IPS-15b (cell line): ENCODE results near the gene FAM151A.

ENCODE experiments used
- H3K27me3 ChIP-seq: one replicate; pipeline ENCODE4 v1.6.1; 2013; ENCODE audit warnings: low read length; ENCODE audit not compliant: control insufficient read depth, insufficient read depth
- H3K36me3 ChIP-seq: one replicate; pipeline ENCODE4 v1.6.1; 2013; ENCODE audit warnings: low read length; ENCODE audit not compliant: control insufficient read depth, insufficient read depth
- H3K4me1 ChIP-seq: one replicate; pipeline ENCODE4 v1.6.1; 2013; ENCODE audit warnings: mild to moderate bottlenecking, low read length; ENCODE audit not compliant: control insufficient read depth, insufficient read depth
- H3K4me3 ChIP-seq: one replicate; pipeline ENCODE4 v1.5.1; 2013; ENCODE audit warnings: low read depth, low read length
- H3K9ac ChIP-seq: one replicate; pipeline ENCODE4 v1.6.1; 2013; ENCODE audit warnings: low read depth, mild to moderate bottlenecking, low read length
- H3K9me3 ChIP-seq: one replicate; pipeline ENCODE4 v1.6.1; 2013; ENCODE audit warnings: mild to moderate bottlenecking, low read length; ENCODE audit not compliant: control insufficient read depth, insufficient read depth

The FAM151A gene

GRCh38 chr1:54597455-54598030 lies 25.8 kb downstream of the FAM151A start:
- Histone ChIP-seq H3K36me3 (no peaks in the 10 kb centered on the region), H3K4me3 (no peak overlapping the region), H3K27me3 (no peaks in the 10 kb centered on the region), H3K9me3 (no peaks in the 10 kb centered on the region), H3K9ac (no peak overlapping the region), H3K4me1 (no peaks in the 10 kb centered on the region)

- Histone ChIP-seq H3K27me3 (no peaks in the 10 kb centered on the region), H3K4me1 (no peaks in the 10 kb centered on the region), H3K36me3 (no peaks in the 10 kb centered on the region), H3K9me3 (no peaks in the 10 kb centered on the region), H3K9ac (no peak overlapping the region), H3K4me3 (no peak overlapping the region)
Observed at GRCh38 chr1:54596756-54597155, 26.6 kb downstream of the FAM151A start.

- H3K36me3 ChIP-seq, result no peaks in the 10 kb centered on the region
- no peak overlapping the region for H3K4me3 ChIP-seq
- H3K9me3 ChIP-seq, result no peaks in the 10 kb centered on the region
- H3K27me3 ChIP-seq, result no peaks in the 10 kb centered on the region
- H3K9ac ChIP-seq, result no peak overlapping the region
- H3K4me1 ChIP-seq, result no peaks in the 10 kb centered on the region
Observed at GRCh38 chr1:54595956-54596498, 27.3 kb downstream of the FAM151A start.

GRCh38 chr1:54594463-54594862 lies 28.9 kb downstream of the FAM151A start:
- H3K27me3 ChIP-seq, result no peaks in the 10 kb centered on the region
- no peak overlapping the region for H3K4me3 ChIP-seq
- no peak overlapping the region for H3K9ac ChIP-seq
- H3K36me3 ChIP-seq, result no peaks in the 10 kb centered on the region
- peaks cover 2% of the 10 kb centered on the region for H3K4me1 ChIP-seq
- no peaks in the 10 kb centered on the region for H3K9me3 ChIP-seq

- Histone ChIP-seq H3K9me3 (no peaks in the 10 kb centered on the region), H3K27me3 (no peaks in the 10 kb centered on the region), H3K9ac (no peak overlapping the region), H3K4me3 (no peak overlapping the region), H3K36me3 (no peaks in the 10 kb centered on the region), H3K4me1 (peaks cover 2% of the 10 kb centered on the region)
Observed at GRCh38 chr1:54593571-54594160, 29.7 kb downstream of the FAM151A start.

GRCh38 chr1:54591127-54591756 lies 32.1 kb downstream of the FAM151A start:
- Histone ChIP-seq H3K4me1 (peaks cover 2% of the 10 kb centered on the region), H3K4me3 (no peak overlapping the region), H3K9me3 (no peaks in the 10 kb centered on the region), H3K36me3 (no peaks in the 10 kb centered on the region), H3K27me3 (no peaks in the 10 kb centered on the region), H3K9ac (no peak overlapping the region)

GRCh38 chr1:54588377-54588776 lies 34.9 kb downstream of the FAM151A start:
- Histone ChIP-seq H3K36me3 (no peaks in the 10 kb centered on the region), H3K27me3 (no peaks in the 10 kb centered on the region), H3K4me1 (peaks cover 2% of the 10 kb centered on the region), H3K9ac (no peak overlapping the region), H3K9me3 (no peaks in the 10 kb centered on the region), H3K4me3 (no peak overlapping the region)

- peaks cover 2% of the 10 kb centered on the region for H3K4me1 ChIP-seq
- no peak overlapping the region for H3K9ac ChIP-seq
- no peak overlapping the region for H3K4me3 ChIP-seq
- H3K9me3 ChIP-seq, result no peaks in the 10 kb centered on the region
- H3K27me3 ChIP-seq, result no peaks in the 10 kb centered on the region
- no peaks in the 10 kb centered on the region for H3K36me3 ChIP-seq
Observed at GRCh38 chr1:54585181-54586066, 37.9 kb downstream of the FAM151A start.

- Histone ChIP-seq H3K9ac (no peak overlapping the region), H3K9me3 (no peaks in the 10 kb centered on the region), H3K36me3 (no peaks in the 10 kb centered on the region), H3K4me1 (no peaks in the 10 kb centered on the region), H3K27me3 (no peaks in the 10 kb centered on the region), H3K4me3 (no peak overlapping the region)
Observed at GRCh38 chr1:54584575-54584974, 38.8 kb downstream of the FAM151A start.

- H3K4me1 ChIP-seq, result no peaks in the 10 kb centered on the region
- H3K36me3 ChIP-seq, result no peaks in the 10 kb centered on the region
- no peaks in the 10 kb centered on the region for H3K9me3 ChIP-seq
- no peak overlapping the region for H3K4me3 ChIP-seq
- H3K9ac ChIP-seq, result no peak overlapping the region
- H3K27me3 ChIP-seq, result no peaks in the 10 kb centered on the region
Observed at GRCh38 chr1:54583871-54584270, 39.5 kb downstream of the FAM151A start.

- Histone ChIP-seq H3K9me3 (no peaks in the 10 kb centered on the region), H3K27me3 (no peaks in the 10 kb centered on the region), H3K36me3 (no peaks in the 10 kb centered on the region), H3K4me1 (no peaks in the 10 kb centered on the region), H3K4me3 (no peak overlapping the region), H3K9ac (no peak overlapping the region)
Observed at GRCh38 chr1:54583307-54583686, 40.0 kb downstream of the FAM151A start.
